ENCODE measurements around the gene MYO1A. TPM values are rescaled to one million over a fixed set of nuclear protein-coding genes. Genes with fewer than 3 reads are reported as not detected.

MYO1A gene
- polyA plus RNA-seq, 1 of the 3 experiments (the other 2 are of a cell fraction) = not detected

- no peaks in the 10 kb centered on the region for H3K79me2 ChIP-seq (ENCODE audit: insufficient read depth)
- POLR2A ChIA-PET = no interaction called here
- no peak overlapping the region for H2AFZ ChIP-seq (ENCODE audit: low read depth)
- H3K9me3 ChIP-seq = no peaks in the 10 kb centered on the region
- H4K20me1 ChIP-seq (ENCODE audit: insufficient read depth) = no peaks in the 10 kb centered on the region
- WGBS (ENCODE audit: low lambda C conversion rate) = 62% methylated on average over 9 of the region's 9 CpGs
- CTCF ChIA-PET = interaction anchor here (0.7 to 1.4 kb wide), 4 partner anchors 12 to 32 kb away, joined by 3 to 4 read pairs (median 3); partner anchors contain the start of gene ZBTB39
- H3K9me2 ChIP-seq = no peaks in the 10 kb centered on the region
- no peak for DNase-seq
- TF ChIP-seq RXRA (IDR thresholded peaks at IDR 0.05; ENCODE audit: borderline replicate concordance, low read depth) (no peak), RCOR1 (IDR thresholded peaks at IDR 0.05; ENCODE audit: low read length) (no peak), ELF1 (IDR thresholded peaks at IDR 0.05) (no peak), FOXM1 (IDR thresholded peaks at IDR 0.05; ENCODE audit: low read depth) (no peak), TCF12 (IDR thresholded peaks at IDR 0.05) (no peak), TAF1 (IDR thresholded peaks at IDR 0.05; ENCODE audit: borderline replicate concordance, low read depth, low read length) (no peak), RFX5 (IDR thresholded peaks at IDR 0.05; ENCODE audit: low read length) (no peak), FOXJ3 (CRISPR knock-in tag; IDR thresholded peaks at IDR 0.05) (no peak), MXI1 (IDR thresholded peaks at IDR 0.05; ENCODE audit: low read depth, low read length) (no peak), JUND (IDR thresholded peaks at IDR 0.05) (no peak), SIN3A (IDR thresholded peaks at IDR 0.05; ENCODE audit: borderline replicate concordance, low read depth, low read length) (no peak), IRF3 (IDR thresholded peaks at IDR 0.05; ENCODE audit: low read depth, low read length) (no peak), NRF1 (IDR thresholded peaks at IDR 0.05; ENCODE audit: low read depth, low read length) (no peak), YY1 (IDR thresholded peaks at IDR 0.05; ENCODE audit: low read depth) (no peak), SMC3 (IDR thresholded peaks at IDR 0.05; ENCODE audit: low read depth, low read length) (no peak), USF2 (IDR thresholded peaks at IDR 0.05; ENCODE audit: borderline replicate concordance, low read depth, low read length) (no peak), GATA2 (CRISPR knock-in tag; IDR thresholded peaks at IDR 0.05) (no peak), RAD21 (IDR thresholded peaks at IDR 0.05; ENCODE audit: low read length) (no peak)
- no peak overlapping the region for H3K4me3 ChIP-seq (ENCODE audit: low read depth in 2 of 2, low read length in 1 of 2)
- no peaks in the 10 kb centered on the region for H3K4me1 ChIP-seq (ENCODE audit: control insufficient read depth in 1 of 2, insufficient read depth in 2 of 2, low read depth in 1 of 2, low read length in 1 of 2)
- no peaks in the 10 kb centered on the region for H3K36me3 ChIP-seq (replicated peaks in 1 of 2; ENCODE audit: control insufficient read depth in 1 of 2, insufficient read depth in 2 of 2, low read length in 1 of 2)
- H3K4me2 ChIP-seq = no peak overlapping the region
- H3F3A ChIP-seq (replicated peaks; ENCODE audit: insufficient read depth) = no peaks in the 10 kb centered on the region
- no peak overlapping the region for H3K27ac ChIP-seq (ENCODE audit: low read depth in 2 of 2, low read length in 1 of 2)
- H3K9ac ChIP-seq = no peak overlapping the region
- H3K27me3 ChIP-seq (ENCODE audit: insufficient read depth) = peaks cover 23% of the 10 kb centered on the region
Measured at GRCh38 chr12:57039016-57039798, 10.7 kb downstream of the MYO1A start.

All from SK-N-SH (cell line).